ENCODE data around the gene FLNB.
"Not testable (repeated sequence)": the region's sequence is repeated elsewhere in the genome, so short reads cannot be mapped to it uniquely, and the experiment has no call there.

FLNB gene

DNA sequence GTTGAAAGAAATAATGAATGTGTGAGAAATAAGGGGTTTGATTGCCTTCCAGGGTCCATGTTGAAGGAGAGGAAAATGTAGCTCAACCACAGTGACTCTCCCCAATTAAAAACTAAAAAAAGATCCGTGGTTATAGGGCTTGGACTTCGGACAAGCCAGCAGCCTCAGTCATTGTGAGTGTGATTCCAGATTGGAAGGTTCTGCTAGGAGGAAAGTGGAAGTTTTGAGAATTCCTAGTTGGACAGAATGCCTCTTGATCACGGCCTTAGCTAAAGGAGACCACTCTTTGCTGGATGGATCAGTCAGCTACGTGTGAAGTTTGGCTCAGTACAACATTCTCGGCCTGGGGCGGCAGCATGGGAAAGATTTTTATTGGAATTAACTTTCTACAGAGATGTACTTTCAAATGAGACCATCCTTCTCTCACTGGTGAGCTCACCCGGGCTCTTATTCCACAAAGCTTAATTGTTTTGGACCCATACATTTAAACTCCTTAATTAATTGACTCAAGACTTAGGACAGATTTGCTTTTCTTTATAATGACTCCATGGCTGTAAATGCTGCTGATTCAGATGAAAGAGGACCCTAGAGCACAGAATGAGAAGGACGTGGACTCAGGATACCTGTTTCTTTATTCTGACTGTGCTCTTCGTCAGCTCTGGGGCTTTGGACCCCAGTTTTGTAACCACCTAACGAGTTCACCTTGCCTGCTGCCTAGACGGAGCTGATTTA is 27.5 kb downstream of the FLNB start:
- no peak for DNase-seq

GRCh38 chr3:58036293-58037032 is 28.2 kb downstream of the FLNB start:
- DNase-seq: no peak

DNA sequence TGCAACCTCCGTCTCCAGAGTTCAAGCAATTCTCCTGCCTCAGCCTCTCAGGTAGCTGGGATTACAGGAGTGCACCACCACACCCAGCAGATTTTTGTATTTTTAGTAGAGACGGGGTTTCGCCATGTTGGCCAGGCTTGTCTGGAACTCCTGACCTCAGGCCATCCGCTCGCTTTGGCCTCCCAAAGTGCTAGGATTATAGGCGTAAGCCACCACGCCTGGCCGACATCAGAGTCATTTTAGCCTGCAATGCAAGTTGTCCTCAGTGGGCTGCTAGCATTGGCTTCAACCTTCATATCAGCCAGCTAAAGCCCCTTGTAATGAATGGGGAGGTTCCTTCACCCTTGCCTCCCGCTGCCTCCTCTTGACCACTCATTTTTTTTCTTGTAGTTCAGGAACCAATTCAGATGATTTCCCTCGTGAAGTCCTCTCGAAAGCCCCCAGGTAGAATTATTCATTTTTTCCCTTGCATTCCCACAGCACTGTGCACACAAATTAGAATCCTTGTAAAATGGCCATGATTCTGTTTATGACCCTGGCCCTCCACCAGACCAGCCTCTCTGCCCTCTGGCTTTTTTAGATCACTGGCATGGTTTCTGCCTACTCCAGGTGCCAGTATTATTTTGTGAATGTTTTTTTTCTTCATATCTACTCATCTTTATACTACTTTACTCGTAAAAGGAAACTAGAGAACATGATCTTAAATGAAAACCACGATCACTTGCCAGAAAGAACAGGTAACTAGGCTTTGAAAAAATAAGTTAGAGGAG is 29.1 kb downstream of the FLNB start:
- no peak for DNase-seq

DNA sequence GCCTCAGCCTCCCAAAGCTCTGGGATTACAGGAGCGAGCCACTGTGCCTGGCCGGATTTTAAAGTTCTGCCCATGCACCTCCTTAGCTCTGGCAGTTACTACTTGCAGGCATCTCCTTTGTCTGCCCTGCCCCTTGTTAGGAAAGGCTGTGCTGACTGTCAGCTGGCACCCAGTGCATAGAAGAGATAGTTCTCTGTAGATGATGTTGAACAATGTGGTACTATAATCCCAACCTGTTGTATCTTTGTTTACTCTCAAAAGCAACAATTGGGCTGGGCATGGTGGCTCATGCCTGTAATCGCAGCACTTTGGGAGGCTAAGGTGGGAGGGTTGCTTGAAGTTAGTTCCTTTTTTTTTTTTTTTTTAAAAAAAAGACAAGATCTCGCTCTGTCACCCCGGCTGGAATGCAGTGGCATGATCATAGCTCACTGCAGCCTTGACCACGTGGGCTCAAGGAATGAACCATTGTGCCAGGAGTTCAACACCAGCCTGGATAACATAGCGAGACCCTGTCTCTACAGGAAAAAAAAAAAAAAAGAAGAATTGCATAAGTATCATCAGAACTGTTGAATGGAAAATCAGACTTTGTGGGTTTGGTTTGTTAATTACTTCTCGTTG is 30.6 kb downstream of the FLNB start:
- DNase-seq: no peak

GRCh38 chr3:58039601-58040000 is 31.4 kb downstream of the FLNB start:
- no peak for DNase-seq

- DNase-seq: no peak
Observed at GRCh38 chr3:58041182-58041825, 33.1 kb downstream of the FLNB start.

DNA sequence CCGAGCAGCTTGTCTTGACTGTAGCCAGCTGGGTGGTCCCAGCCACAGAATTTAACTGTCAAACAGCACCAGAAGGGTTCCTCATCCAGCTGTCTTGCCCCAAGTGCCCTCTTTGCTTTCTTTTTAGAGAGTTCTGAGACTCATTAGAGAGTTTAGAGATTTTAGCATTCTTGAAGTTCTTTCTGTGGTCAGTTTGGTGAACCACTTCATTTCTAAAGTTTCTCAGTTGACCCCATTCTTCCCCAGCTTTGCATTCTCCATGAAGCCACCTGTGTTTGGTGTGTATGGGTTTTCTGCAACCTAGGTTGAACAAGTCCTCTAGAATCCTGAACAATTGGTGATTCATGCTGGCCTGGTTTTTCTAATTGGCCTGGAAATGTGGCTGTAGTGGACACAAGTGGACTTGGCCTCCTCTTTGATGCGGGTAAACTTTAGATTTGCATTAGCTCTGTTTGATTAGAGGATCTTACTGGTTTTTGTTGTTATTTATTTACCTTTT is 33.7 kb downstream of the FLNB start:
- DNase-seq: no peak

GRCh38 chr3:58042947-58043707 is 34.9 kb downstream of the FLNB start:
- no peak for DNase-seq

- DNase-seq: no peak
Observed at GRCh38 chr3:58043933-58044332, 35.7 kb downstream of the FLNB start.

- DNase-seq: no peak
Observed at GRCh38 chr3:58044691-58045483, 36.7 kb downstream of the FLNB start.

DNA sequence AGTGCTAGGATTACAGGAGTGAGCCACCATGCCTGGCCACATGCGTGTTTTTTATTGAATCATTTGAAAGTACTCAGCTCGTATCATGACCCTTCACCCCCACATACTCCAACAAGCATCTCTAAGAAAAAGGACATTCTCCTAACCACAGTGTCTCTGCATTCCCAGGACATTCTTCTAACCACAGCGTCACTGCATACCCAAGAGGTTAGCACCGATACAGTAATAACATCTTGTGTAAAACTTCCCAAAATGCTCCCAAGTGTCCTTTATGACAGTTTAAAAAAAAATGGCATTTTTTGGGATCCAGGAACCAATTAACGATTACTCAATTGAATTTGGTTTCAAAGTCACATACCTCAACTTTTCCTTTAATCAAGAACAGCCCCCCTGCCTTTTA is 39.6 kb downstream of the FLNB start:
- DNase-seq: no peak

DNA sequence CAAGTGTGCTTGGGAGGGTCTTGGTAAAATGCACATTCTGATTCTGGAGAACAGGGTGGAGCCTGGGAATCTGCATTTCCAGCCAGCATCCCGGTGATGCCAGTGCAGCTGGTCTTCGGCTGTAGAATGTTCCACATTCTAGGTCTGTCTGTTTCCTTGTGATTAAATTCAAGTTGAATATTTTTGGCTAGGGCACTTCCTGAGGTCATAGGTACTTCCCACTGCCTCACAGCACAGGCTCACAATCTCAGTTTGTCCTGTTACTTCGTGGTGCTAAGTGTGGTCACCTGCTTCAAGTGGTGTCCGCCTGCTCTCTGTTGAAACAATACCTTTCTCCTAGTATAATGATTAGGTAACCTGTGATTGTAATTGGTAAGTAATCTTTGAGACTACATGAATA is 40.1 kb downstream of the FLNB start:
- no peak for DNase-seq

DNA sequence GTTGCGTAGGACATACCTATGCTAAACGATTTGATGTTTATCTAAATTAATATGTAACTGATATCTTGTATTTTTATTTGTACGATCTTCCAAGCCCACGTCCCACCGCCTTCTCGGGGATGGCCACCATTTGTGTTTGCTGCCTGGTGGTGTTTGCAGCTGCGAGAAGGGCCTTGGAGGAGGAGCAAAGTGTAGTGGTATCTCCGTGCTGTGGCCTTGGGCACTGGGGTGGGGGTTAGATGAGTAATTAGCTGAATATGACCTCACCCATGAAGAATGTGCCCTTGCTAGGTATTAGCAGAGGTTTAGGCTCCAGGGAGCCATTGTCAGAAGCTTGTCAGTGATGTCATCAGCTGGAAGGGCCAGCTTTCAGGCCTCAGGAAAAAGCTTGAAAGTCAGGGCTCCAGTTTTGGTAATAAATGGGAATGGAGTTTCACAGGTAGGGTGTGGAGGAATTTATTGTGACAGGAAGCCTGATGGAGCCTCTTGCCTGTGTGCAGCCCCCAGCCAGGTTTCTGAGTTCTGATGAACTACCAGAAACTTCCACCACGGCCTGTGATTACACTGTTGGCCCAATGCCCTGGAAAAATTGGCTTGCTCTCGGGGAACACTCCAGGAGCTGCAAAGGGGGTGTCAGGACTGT is 41.0 kb downstream of the FLNB start:
- DNase-seq: no peak

- no peak for DNase-seq
Observed at GRCh38 chr3:58051196-58051595, 43.0 kb downstream of the FLNB start.

GRCh38 chr3:58051658-58052261 is 43.5 kb downstream of the FLNB start:
- DNase-seq: not testable (repeated sequence)

DNA sequence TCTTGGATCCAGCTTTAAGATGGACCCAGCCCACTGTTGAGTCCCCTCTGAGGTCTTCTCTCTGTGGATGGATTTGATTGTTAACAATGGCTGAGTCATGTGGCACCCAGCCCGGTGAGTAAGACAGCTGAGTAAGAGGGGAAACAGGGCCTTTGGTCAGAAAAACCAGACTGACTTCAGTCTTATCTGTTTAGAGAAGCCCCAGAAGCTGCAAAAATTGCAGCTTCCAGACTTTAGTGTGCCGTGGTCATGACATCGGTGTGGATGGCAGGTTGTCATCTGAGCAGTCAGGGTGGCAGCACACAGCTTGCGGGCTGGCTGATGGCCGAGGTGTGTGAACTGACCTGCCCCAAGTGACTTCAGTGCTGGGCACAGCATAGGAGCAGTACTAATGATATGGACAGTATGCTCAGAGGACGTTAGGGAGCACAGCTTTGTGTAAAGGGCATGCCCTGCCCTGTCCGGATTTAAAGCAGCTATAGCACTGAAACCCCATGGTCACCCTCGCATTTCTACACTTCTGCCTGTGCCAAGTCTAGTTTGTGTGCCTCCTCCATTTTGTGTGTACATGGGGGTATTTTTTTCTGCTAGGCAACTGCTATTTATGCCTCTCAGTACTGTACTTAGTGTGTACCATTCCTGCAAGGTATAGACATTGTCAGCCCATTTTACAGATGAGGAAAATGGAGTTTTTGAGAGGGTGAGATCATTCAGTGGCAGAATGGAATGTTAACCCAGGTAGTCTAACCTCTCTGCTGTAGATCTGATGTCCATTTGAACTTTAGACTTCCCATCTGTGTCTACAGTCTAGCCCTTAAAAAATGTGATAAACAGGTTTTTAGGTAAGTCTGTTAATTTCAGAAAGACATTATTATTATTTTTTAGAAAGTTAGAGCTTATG is 44.4 kb downstream of the FLNB start:
- no peak for DNase-seq

DNA sequence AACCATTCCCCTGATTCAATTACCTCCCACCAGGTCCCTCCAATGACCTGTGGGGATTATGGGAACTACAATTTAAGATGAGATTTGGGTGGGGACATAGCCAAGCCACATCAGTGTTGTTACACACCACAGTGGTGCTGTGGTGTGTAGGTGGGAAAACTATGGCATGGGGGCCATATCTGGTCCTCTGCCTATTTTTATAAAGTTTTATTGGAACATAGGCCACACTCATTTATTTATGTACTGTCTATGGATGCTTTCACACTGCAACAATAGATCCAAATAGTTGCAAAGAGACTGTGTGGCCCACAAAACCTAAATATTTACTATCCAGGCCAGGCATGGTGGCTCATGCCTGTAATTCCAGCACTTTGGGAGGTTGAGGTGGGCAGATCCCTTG is 46.4 kb downstream of the FLNB start:
- no peak for DNase-seq

DNA sequence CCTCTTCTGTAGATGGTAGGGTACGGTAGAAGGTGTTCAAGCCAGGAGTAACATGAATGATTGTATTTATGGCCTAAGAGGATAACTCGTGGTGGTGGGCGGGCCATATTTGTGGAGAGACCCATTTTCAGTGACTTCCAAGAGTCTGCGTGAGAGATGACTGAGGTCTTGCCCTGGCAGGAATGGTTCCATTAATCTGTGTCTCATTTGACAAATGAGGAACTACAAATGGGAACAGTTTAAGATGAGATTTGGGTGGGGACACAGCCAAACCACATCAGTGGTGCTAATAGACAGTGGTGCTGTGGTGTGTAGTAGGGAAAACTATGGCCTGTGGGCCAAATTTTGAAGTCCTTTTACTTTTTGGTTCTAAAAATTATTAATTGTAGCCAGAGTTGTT is 47.1 kb downstream of the FLNB start:
- no peak for DNase-seq

DNA sequence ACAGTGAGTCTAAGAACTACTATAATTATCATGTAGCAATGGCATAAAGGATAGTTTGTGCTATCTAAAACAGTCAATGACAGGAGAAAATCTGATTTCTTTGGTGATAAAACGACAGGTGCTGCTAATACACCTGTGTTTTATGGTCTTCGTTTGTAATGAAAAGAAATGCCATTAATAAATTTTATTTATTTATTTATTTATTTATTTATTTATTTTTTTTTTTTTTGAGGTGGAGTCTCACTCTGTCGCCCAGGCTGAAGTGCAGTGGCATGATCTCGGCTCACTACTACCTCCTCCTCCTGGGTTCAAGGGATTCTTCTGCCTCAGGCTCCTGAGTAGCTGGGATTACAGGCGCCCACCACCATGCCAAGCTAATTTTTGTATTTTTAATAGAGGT is 47.7 kb downstream of the FLNB start:
- DNase-seq: not testable (repeated sequence)
